Iris pigment epithelial cell (primary cell): Measurements from ENCODE around the gene APCDD1.
A peak's percentile ranks its signal among the peaks of the same experiment; 100 is the strongest.
"Not testable (repeated sequence)": the region's sequence is repeated elsewhere in the genome, so short reads cannot be mapped to it uniquely, and the experiment has no call there.

Experiments used
- DNase-seq: peaks from one replicate; pipeline ENCODE4 v3.0.0-alpha.2; 2011; ENCODE audit warnings: low read depth

Gene APCDD1

DNA sequence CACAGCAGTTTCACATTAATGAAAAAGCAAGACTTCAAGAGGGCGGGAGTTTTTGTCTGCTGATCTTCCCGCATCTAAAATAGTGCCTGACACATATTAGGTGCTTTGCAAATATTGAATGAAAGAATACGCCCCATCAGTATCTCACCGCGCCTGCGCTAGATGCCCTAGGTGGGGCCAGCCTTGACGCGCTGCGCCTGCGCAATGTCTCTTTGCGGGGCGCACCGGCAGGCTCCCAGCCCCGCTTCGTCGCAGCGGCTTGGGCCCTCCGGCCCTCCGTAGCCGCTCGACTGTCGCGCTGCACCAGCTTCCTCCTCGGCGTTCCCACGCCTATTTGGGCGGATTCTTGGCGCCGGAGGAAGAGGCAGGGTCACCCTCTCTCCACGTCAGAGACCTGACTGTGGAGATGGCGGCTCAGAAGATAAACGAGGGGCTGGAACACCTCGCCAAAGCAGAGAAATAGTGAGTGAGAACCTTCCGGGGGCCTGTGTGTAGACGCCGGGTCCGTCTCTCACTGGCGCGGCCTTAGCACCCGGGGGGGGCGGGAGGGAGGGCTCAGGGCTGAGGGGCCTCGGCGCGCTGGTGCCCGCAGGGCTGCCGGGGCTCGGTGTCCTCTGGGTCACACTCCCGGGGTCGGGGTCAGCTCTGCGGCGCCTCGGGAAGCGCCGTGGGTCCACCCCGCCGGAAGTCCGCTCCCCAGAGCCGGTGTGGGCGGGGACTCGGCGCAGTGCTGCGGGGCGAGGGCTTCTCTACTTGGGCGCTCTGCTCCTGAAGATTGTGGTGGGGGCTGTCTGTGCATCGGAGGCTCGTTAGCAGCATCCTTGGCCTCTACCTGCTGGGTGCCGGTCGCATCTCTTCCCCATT is 71.5 kb downstream of the APCDD1 start, which contains the start of gene NAPG:
Gene NAPG, plus strand, starts transcription at position 331 of the 864 bp plus-strand sequence. Its CDS starts 76 bp downstream, at position 407.
- peak; percentile 92 for DNase-seq

DNA sequence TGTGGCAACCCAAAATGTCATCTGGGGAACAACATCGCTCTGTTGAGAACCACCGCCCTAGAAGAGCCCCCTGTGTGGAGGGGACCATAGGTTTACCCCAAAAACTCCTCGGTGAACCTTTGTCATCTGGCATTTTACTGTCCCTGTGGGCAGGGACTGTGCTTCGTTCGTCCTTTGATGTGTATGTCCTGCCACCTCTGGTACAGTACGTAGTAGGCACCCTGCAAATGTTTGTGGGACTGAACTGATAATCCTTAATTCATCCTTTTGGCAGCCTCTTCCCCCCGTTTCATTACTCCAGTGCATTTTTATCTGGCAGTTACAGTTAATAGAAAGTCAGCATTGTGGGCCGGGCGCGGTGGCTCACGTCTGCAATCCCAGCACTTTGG is 72.1 kb downstream of the APCDD1 start:
- peak; percentile 5 for DNase-seq

DNA sequence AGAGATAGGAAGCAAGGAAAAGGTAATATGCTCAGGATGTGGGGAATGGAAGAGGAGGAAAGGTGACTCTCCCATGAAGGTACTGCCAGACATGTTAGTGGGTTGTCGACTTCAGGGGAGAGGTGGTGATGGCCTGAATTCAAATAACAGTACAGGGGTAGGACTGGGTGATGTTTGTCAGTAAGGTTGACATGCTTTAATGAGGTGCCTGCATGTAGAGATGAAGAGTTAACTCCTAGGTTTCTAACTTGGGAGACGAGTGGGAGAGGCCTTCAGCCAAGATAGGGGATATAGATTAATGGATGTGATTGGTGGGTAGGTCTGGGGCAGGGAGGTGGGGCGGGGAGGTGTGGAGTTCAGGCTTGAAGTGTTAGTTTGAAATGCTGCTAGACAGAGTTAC is 74.0 kb downstream of the APCDD1 start:
- DNase-seq, result no peak

DNA sequence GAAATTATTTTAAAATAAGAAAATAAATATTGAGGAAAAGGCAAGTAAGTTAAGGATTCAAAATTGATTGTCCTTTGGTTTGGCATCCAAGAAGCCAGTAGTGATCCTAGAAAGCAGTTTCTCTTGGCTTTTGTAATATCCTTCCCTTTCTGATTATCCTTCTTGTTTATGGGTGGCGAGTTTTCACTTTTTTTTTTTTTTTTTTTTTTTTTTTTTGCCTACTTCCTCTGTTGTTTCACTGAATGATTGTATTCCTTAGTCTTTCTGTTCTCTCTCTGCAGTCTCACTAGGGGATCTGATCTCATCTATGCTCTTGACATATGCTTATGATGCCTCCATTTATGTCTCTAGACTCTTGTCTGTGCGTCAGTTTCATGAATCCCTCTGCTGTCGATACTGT is 75.6 kb downstream of the APCDD1 start:
- no peak for DNase-seq

DNA sequence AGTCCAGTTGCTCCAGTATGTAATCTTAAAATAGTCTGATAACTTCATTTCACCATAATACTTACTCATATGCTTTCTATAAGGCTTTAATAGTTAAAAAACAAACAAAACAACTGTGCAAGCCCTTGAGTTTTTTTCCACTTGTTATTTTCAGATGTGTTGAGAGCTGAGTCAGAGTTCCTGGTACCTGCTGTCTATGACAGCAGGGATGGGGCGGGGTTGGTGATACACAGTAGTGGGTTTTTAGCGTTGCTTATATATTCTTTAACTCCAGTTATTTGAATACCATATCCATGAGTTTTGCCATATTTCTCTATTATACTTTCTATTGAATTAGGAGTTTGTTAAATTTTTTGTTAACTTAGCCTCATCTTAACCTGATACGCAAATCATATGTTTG is 76.4 kb downstream of the APCDD1 start:
- peak; percentile 61 for DNase-seq

DNA sequence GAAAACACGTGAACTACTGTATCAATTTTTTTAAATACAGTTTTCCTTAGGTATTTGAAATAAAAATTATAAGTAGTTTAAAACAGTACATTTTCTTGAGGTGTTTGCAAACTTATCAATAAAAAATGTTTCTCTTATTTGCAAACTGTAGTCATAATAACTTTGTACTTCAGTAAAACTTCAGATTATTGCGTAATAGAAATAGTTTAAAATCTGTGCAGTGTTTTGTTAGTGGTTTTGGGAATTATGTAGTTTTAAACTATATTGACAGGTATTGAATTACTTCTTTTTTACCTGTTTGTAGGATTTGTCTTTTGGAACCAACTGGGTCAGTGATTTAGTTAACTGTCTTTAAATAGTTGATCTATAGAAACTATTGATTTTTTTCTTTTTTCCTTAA is 78.7 kb downstream of the APCDD1 start:
- no peak for DNase-seq

DNA sequence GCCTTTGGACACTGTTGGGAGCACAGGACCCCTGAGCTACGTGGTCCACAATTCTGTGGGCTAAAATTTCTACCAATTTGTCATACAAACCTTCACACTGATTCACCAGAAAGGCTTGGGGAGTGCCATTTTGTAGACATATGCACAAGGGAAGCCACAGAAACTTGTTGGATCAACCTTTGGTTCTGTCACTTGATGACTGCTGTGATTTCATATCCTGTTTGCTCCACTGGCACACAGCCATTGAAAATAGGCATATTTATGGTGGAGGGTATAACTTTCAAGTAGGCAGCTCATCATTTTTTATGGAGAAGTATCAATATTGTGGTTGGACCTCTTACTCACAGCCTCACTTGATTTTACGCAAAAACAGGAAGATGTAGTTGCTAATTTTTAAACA is 81.8 kb downstream of the APCDD1 start:
- no peak for DNase-seq

DNA sequence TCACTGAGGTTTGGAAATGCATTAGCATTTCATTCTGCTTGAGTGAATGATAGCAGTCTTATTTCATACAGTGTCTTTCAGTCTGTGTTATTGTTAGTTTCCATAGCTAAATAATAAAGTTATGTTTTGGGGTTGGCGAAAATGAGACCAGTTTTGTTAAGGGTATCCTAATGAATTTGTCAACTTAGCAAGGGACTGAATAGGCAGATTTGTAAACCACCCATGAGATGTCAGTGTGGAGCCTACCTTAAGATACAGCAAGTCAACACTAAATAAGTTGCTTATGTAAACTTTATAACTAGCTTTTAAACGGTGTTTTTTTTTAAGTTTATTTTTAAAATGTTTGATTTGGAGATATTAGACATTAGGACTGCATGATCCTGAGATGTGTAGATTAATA is 83.3 kb downstream of the APCDD1 start:
- DNase-seq, result no peak

DNA sequence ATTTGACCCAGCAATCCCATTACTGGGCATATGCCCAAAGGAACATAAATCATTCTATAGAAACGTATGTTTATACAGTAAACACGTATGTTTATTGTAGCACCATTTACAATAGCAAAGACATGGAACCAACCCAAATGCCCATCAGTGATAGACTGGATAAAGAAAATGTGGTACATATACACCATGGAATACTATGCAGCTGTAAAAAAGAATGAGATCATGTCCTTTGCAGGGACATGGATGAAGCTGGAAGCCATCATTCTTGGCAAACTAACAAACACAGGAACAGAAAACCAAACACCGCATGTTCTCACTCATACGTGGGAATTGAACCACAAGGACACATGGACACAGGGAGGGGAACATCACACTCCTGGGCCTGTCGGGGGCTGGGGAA is 84.7 kb downstream of the APCDD1 start:
- not testable (repeated sequence) for DNase-seq
